GM12878 (cell line): ENCODE results near the gene CSF1R. TPM values are rescaled to one million over a fixed set of nuclear protein-coding genes. Genes with fewer than 3 reads are reported as not detected.

ENCODE experiments used
- ATAC-seq: fragments of 200-7000 bp; cut with Tn5 transposase; 3 replicates; pipeline ENCODE4 v1.9.1; 2020; ENCODE audit warnings: mild to moderate bottlenecking, moderate library complexity
- BruUV-seq: library from RNA; stranded (reverse); fragments of 400-500 nt; replicated peaks from 2 replicates; lab custom pipeline; 2021; lab: Mats Ljungman, UMichigan
- CTCF ChIA-PET: fragments of 300-600 bp; sonication (Branson Sonifier 250); formaldehyde crosslinking; extraction: SDS; loops from one replicate; lab custom pipeline; 2021; ENCODE audit warnings: inconsistent platforms; lab: Yijun Ruan, JAX
- POLR2A ChIA-PET: fragments of 350-600 bp; formaldehyde crosslinking; extraction: SDS; loops from one replicate; lab custom pipeline; 2021; ENCODE audit warnings: inconsistent platforms; lab: Charles Lee
- RAD21 ChIA-PET: fragments of 300-600 bp; sonication (Branson Sonifier 250); formaldehyde crosslinking; loops from one replicate; lab custom pipeline; 2023; ENCODE audit warnings: antibody characterized with exemption; ENCODE audit not compliant: unreplicated experiment; lab: Charles Lee
- SMC1A ChIA-PET: fragments of 300-600 bp; sonication (Branson Sonifier 250); formaldehyde crosslinking; loops from one replicate; lab custom pipeline; 2023; ENCODE audit not compliant: unreplicated experiment, uncharacterized antibody; lab: Charles Lee
- DNase-seq: peaks from one replicate; pipeline ENCODE4 v3.0.0-alpha.2; 2011; ENCODE audit warnings: low read depth, low spot score
- FAIRE-seq: peaks from 3 replicates; lab custom pipeline; 2011; peaks lifted over from hg19 to GRCh38; lab: Jason Lieb, UNC
- H2AFZ ChIP-seq: 2 replicates; pipeline ENCODE4 v1.6.0; 2011; ENCODE audit warnings: low read depth, low read length, control low read depth; ENCODE audit not compliant: control insufficient read depth
- H3K27ac ChIP-seq: 2 replicates; pipeline ENCODE4 v1.5.1; 2011; ENCODE audit warnings: control low read depth; ENCODE audit not compliant: control insufficient read depth, insufficient read depth
- H3K27me3 ChIP-seq, 2 experiments: replicated peaks in 1 of 2; 2 replicates each; pipeline versions ENCODE4 v1.6.0 to v1.6.1; 2011; ENCODE audit warnings: low read length in 1 of 2; ENCODE audit not compliant: control insufficient read depth in 2 of 2, insufficient read depth in 2 of 2
- H3K36me3 ChIP-seq, 2 experiments: 2 replicates each; pipeline ENCODE4 v1.5.1; 2011; ENCODE audit warnings: low read length in 1 of 2; ENCODE audit not compliant: control insufficient read depth in 2 of 2, insufficient read depth in 2 of 2
- H3K4me1 ChIP-seq: 2 replicates; pipeline ENCODE4 v1.6.1; 2011; ENCODE audit warnings: mild to moderate bottlenecking, low read length, moderate library complexity, mixed read lengths; ENCODE audit not compliant: control insufficient read depth, insufficient read depth
- H3K4me2 ChIP-seq: 2 replicates; pipeline ENCODE4 v1.6.0; 2011; ENCODE audit warnings: control low read depth; ENCODE audit not compliant: control insufficient read depth, insufficient read depth
- H3K4me3 ChIP-seq: fragments of 200-600 bp; sonication (generic); 2 replicates; pipeline ENCODE4 v1.5.1; 2016
- H3K79me2 ChIP-seq: 2 replicates; pipeline ENCODE4 v1.6.0; 2011; ENCODE audit warnings: low read length; ENCODE audit not compliant: control insufficient read depth, insufficient read depth
- H3K9ac ChIP-seq: 2 replicates; pipeline ENCODE4 v1.8.0; 2011; ENCODE audit warnings: low read length, control low read depth, mixed read lengths; ENCODE audit not compliant: control insufficient read depth, insufficient read depth
- H3K9me3 ChIP-seq: replicated peaks from 3 replicates; pipeline ENCODE4 v1.5.1; 2011; ENCODE audit warnings: mild to moderate bottlenecking, low read length; ENCODE audit not compliant: control insufficient read depth, insufficient read depth
- H4K20me1 ChIP-seq: 2 replicates; pipeline ENCODE4 v1.6.0; 2011; ENCODE audit not compliant: control insufficient read depth, insufficient read depth
- BHLHE40 ChIP-seq, 2 experiments: fragments of 450-650 bp in 1 of 2; IDR thresholded peaks; 2 replicates each; pipeline ENCODE4 v1.6.1; 2011 to 2017; ENCODE audit warnings: low read depth in 2 of 2, borderline replicate concordance in 1 of 2, improper control_type of control experiment in 1 of 2, low read length in 1 of 2, mild to moderate bottlenecking in 1 of 2
- HDAC2 ChIP-seq: fragments of 200-600 bp; sonication (generic); IDR thresholded peaks from 2 replicates; pipeline ENCODE4 v1.6.1; 2017
- IRF4 ChIP-seq: IDR thresholded peaks from 2 replicates; pipeline ENCODE4 v1.6.1; 2011; ENCODE audit warnings: low read depth, low read length
- KAT2A ChIP-seq: conservative IDR thresholded peaks from 2 replicates; pipeline ENCODE4 v1.6.1; 2011; ENCODE audit warnings: low read depth, low read length; ENCODE audit not compliant: control insufficient read depth
- MEF2B ChIP-seq: fragments of 450-650 bp; IDR thresholded peaks from 2 replicates; pipeline ENCODE4 v1.6.1; 2018; ENCODE audit warnings: mild to moderate bottlenecking, moderate library complexity; ENCODE audit not compliant: partially characterized antibody, poor library complexity, severe bottlenecking
- NR2C1 ChIP-seq: fragments of 450-650 bp; IDR thresholded peaks from 2 replicates; pipeline ENCODE4 v1.6.1; 2017; ENCODE audit warnings: antibody characterized with exemption, mild to moderate bottlenecking, moderate library complexity
- NR2F1 ChIP-seq: fragments of 450-650 bp; conservative IDR thresholded peaks from 2 replicates; pipeline ENCODE4 v1.6.1; 2017; ENCODE audit warnings: mild to moderate bottlenecking
- NRF1 ChIP-seq: conservative IDR thresholded peaks from 2 replicates; pipeline ENCODE4 v1.6.1; 2011; ENCODE audit warnings: mild to moderate bottlenecking, low read depth, low read length, improper control_type of control experiment
- PAX8 ChIP-seq: fragments of 450-650 bp; IDR thresholded peaks from 2 replicates; pipeline ENCODE4 v1.6.1; 2017; ENCODE audit warnings: mild to moderate bottlenecking, moderate library complexity
- RAD21 ChIP-seq: IDR thresholded peaks from 2 replicates; pipeline ENCODE4 v1.6.1; 2011; ENCODE audit warnings: mild to moderate bottlenecking, low read depth, low read length, moderate library complexity; ENCODE audit not compliant: insufficient read depth
- SUZ12 ChIP-seq: fragments of 200-600 bp; sonication (generic); IDR thresholded peaks from one replicate; pipeline ENCODE4 v1.6.1; 2018; ENCODE audit warnings: antibody characterized with exemption, mild to moderate bottlenecking; ENCODE audit not compliant: unreplicated experiment
- TCF7 ChIP-seq: IDR thresholded peaks from 2 replicates; pipeline ENCODE4 v1.6.1; 2014; ENCODE audit warnings: antibody characterized with exemption, borderline replicate concordance
- YY1 ChIP-seq: IDR thresholded peaks from 2 replicates; pipeline ENCODE4 v1.6.1; 2011; ENCODE audit warnings: low read depth, mild to moderate bottlenecking, low read length
- ZBED1 ChIP-seq: IDR thresholded peaks from 2 replicates; pipeline ENCODE4 v1.6.1; 2016; ENCODE audit warnings: borderline replicate concordance
- WGBS: methylation state at CpG from one replicate; pipeline ENCODE4 v1.1.6; 2016; ENCODE audit warnings: low lambda C conversion rate; ENCODE audit not compliant: insufficient replicate concordance, insufficient coverage; ENCODE audit errors: missing lambda C conversion rate; 5-methylcytosine and 5-hydroxymethylcytosine counted together
- in situ Hi-C: fragments of 300-500 bp; cut with MboI; formaldehyde crosslinking; loops from 9 replicates; pipeline ENCODE4 v1.14.3; 2018; ENCODE audit warnings: mixed read lengths
- intact Hi-C: fragments of 100-400 bp; cut with micrococcal nuclease; formaldehyde crosslinking; loops from one replicate; pipeline ENCODE4 v1.14.2; 2022; ENCODE audit not compliant: unreplicated experiment
- polyA plus RNA-seq, 11 experiments: library from polyadenylated mRNA; depleted of rRNA in 4 of 11; unstranded in 6 of 11; stranded (reverse) in 5 of 11; fragments of >200 nt; fragmentation: Nextera tagmentation in 4 of 11; fragmentation: Illumina TruSeq in 1 of 11; extraction: Ambion mirVana in 4 of 11; extraction: Trizol in 1 of 11; gene quantifications; 1 replicate in 1 of 11; 2 replicates in 10 of 11; pipeline versions ENCODE4 v1.2.1 to v1.2.3, GENCODE V29; 2011 to 2016; ENCODE audit warnings: inconsistent platforms in 2 of 11, missing spikeins in 2 of 11, low read depth in 1 of 11
- total RNA-seq, 4 experiments: library from RNA; depleted of rRNA in 3 of 4; stranded (reverse); fragments of >200 nt in 3 of 4; fragmentation: Illumina TruSeq in 1 of 4; extraction: Trizol in 1 of 4; gene quantifications; 2 replicates each; pipeline versions ENCODE4 v1.2.1 to v1.2.3, GENCODE V29; 2013 to 2021
- TF ChIP-seq, protein P1 (sequence below): fragments of 450-650 bp; formaldehyde crosslinking; IDR thresholded peaks from 2 replicates; pipeline ENCODE4 v1.4.0; 2022; ENCODE audit warnings: mild to moderate bottlenecking, moderate library complexity
- TF ChIP-seq, protein P2 (sequence below): fragments of 450-650 bp; IDR thresholded peaks from 2 replicates; pipeline ENCODE4 v1.6.1; 2017; ENCODE audit warnings: antibody characterized with exemption, mild to moderate bottlenecking, moderate library complexity
- TF ChIP-seq, protein P3 (sequence below), 3 experiments: IDR thresholded peaks in 2 of 3; conservative IDR thresholded peaks in 1 of 3; 2 replicates each; pipeline ENCODE4 v1.5.1; 2011; ENCODE audit warnings: low read depth in 3 of 3, low read length in 3 of 3, mild to moderate bottlenecking in 3 of 3, control low read depth in 2 of 3, moderate library complexity in 2 of 3, inconsistent platforms in 1 of 3, mixed read lengths in 1 of 3; ENCODE audit not compliant: control insufficient read depth in 2 of 3, insufficient read depth in 1 of 3; ENCODE audit errors: extremely low read depth in 1 of 3

Gene CSF1R
- total and polyA plus RNA-seq, 10 of the 15 experiments (the other 5 are each of a cell fraction or from before 2014, with no cell fraction given) = 0.35 to 3.6 (median 1.2) TPM

DNA sequence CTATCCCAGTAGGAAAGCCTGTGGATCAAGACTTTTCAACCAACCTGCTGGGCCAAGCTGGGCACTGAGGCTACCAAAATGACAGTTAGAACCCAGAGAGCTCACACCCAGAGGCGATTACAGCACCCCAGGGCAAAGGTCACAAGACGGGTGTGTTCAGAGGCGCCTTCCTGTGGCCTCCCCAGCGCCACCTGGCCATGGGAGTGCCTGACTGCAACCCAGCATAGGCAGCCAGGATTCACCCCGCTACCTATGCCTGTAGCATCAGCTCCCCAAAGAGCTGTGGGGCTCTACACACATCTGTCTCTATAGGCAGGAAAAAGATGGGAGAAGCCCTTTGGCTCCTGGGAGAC lies 35.8 kb upstream of the CSF1R start:
- CTCF ChIA-PET = interaction anchor here (0.7 to 2.6 kb wide), 24 partner anchors 9 to 316 kb away, joined by 3 to 17 read pairs (median 4); no protein-coding TSS in a partner anchor
- 20% methylated on average over 5 of the region's 5 CpGs for WGBS
- Histone ChIP-seq H3K9ac (no peak overlapping the region), H3K27me3 (no peaks in the 10 kb centered on the region), H3K4me2 (0 out of 2 replicates have a peak overlapping the region, but pooled peaks have one; percentile 9), H2AFZ (peak overlapping the region; percentile 56), H3K27ac (no peak overlapping the region), H3K79me2 (no peaks in the 10 kb centered on the region), H3K4me1 (no peaks in the 10 kb centered on the region), H3K36me3 (no peaks in the 10 kb centered on the region), H3K9me3 (no peaks in the 10 kb centered on the region), H3K4me3 (no peak overlapping the region), H4K20me1 (no peaks in the 10 kb centered on the region)
- POLR2A ChIA-PET = no interaction called here
- DNase-seq = no peak
- no peak for FAIRE-seq
- intact Hi-C loops (no loop called here), in situ Hi-C loops (no loop called here)
- no TSS peak for BruUV-seq
- ATAC-seq = peak; percentile 95
- RAD21 ChIA-PET = interaction anchor here (0.6 to 1.7 kb wide), 7 partner anchors 40 to 146 kb away, joined by 3 to 4 read pairs (median 4); no protein-coding TSS in a partner anchor
- SMC1A ChIA-PET = interaction anchor here (0.6 to 1.5 kb wide), 7 partner anchors 10 to 302 kb away, joined by 3 to 6 read pairs (median 3); no protein-coding TSS in a partner anchor
- TF ChIP-seq NR2C1 = peak; percentile 86
- no peak for TF ChIP-seq ZBED1
- TF ChIP-seq YY1 = 0 out of 2 replicates have a peak, but pooled peaks have one; percentile 29
- TF ChIP-seq NR2F1 = peak; percentile 97
- TF ChIP-seq, protein P1, sequence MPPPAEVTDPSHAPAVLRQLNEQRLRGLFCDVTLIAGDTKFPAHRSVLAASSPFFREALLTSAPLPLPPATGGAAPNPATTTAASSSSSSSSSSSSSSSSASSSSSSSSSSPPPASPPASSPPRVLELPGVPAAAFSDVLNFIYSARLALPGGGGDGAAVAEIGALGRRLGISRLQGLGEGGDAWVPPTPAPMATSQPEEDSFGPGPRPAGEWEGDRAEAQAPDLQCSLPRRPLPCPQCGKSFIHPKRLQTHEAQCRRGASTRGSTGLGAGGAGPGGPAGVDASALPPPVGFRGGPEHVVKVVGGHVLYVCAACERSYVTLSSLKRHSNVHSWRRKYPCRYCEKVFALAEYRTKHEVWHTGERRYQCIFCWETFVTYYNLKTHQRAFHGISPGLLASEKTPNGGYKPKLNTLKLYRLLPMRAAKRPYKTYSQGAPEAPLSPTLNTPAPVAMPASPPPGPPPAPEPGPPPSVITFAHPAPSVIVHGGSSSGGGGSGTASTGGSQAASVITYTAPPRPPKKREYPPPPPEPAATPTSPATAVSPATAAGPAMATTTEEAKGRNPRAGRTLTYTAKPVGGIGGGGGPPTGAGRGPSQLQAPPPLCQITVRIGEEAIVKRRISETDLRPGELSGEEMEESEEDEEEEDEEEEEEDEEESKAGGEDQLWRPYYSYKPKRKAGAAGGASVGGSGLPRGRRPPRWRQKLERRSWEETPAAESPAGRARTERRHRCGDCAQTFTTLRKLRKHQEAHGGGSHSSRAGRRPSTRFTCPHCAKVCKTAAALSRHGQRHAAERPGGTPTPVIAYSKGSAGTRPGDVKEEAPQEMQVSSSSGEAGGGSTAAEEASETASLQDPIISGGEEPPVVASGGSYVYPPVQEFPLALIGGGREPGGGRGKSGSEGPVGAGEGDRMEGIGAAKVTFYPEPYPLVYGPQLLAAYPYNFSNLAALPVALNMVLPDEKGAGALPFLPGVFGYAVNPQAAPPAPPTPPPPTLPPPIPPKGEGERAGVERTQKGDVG = no peak
- TF ChIP-seq TCF7 = no peak
- peak in 1 of 2 experiments; percentile 8; a peak in 1 of 4 replicates for TF ChIP-seq BHLHE40 (IDR thresholded peaks at IDR 0.05; ENCODE audit: borderline replicate concordance in 1 of 2, low read depth in 2 of 2, low read length in 1 of 2)
- no peak for TF ChIP-seq SUZ12
- no peak for TF ChIP-seq MEF2B
- no peak for TF ChIP-seq KAT2A
- TF ChIP-seq, protein P2, sequence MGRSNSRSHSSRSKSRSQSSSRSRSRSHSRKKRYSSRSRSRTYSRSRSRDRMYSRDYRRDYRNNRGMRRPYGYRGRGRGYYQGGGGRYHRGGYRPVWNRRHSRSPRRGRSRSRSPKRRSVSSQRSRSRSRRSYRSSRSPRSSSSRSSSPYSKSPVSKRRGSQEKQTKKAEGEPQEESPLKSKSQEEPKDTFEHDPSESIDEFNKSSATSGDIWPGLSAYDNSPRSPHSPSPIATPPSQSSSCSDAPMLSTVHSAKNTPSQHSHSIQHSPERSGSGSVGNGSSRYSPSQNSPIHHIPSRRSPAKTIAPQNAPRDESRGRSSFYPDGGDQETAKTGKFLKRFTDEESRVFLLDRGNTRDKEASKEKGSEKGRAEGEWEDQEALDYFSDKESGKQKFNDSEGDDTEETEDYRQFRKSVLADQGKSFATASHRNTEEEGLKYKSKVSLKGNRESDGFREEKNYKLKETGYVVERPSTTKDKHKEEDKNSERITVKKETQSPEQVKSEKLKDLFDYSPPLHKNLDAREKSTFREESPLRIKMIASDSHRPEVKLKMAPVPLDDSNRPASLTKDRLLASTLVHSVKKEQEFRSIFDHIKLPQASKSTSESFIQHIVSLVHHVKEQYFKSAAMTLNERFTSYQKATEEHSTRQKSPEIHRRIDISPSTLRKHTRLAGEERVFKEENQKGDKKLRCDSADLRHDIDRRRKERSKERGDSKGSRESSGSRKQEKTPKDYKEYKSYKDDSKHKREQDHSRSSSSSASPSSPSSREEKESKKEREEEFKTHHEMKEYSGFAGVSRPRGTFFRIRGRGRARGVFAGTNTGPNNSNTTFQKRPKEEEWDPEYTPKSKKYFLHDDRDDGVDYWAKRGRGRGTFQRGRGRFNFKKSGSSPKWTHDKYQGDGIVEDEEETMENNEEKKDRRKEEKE = no peak
- TF ChIP-seq, protein P3, sequence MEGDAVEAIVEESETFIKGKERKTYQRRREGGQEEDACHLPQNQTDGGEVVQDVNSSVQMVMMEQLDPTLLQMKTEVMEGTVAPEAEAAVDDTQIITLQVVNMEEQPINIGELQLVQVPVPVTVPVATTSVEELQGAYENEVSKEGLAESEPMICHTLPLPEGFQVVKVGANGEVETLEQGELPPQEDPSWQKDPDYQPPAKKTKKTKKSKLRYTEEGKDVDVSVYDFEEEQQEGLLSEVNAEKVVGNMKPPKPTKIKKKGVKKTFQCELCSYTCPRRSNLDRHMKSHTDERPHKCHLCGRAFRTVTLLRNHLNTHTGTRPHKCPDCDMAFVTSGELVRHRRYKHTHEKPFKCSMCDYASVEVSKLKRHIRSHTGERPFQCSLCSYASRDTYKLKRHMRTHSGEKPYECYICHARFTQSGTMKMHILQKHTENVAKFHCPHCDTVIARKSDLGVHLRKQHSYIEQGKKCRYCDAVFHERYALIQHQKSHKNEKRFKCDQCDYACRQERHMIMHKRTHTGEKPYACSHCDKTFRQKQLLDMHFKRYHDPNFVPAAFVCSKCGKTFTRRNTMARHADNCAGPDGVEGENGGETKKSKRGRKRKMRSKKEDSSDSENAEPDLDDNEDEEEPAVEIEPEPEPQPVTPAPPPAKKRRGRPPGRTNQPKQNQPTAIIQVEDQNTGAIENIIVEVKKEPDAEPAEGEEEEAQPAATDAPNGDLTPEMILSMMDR (IDR thresholded peaks at IDR 0.05 in 2 of 3, conservative IDR thresholded peaks at IDR 0.05 in 1 of 3; ENCODE audit: control insufficient read depth in 2 of 3, extremely low read depth in 1 of 3, insufficient read depth in 1 of 3, low read depth in 3 of 3, low read length in 3 of 3) = peak; percentile 60 to 67 (median 63)
- no peak for TF ChIP-seq HDAC2
- TF ChIP-seq IRF4 = no peak
- TF ChIP-seq NRF1 = no peak
- no peak for TF ChIP-seq PAX8
- peak; percentile 60 for TF ChIP-seq RAD21
